HG03060 (cell line): Measurements from ENCODE around the gene ZNF146.
"Not testable (repeated sequence)": the region's sequence is repeated elsewhere in the genome, so short reads cannot be mapped to it uniquely, and the experiment has no call there.

Source experiments
- ATAC-seq: cut with Tn5 transposase; IDR thresholded peaks from one replicate; pipeline ENCODE4 v1.9.1; 2021; ENCODE audit warnings: low read depth, moderate number of reproducible peaks; ENCODE audit not compliant: unreplicated experiment

ZNF146 gene

DNA sequence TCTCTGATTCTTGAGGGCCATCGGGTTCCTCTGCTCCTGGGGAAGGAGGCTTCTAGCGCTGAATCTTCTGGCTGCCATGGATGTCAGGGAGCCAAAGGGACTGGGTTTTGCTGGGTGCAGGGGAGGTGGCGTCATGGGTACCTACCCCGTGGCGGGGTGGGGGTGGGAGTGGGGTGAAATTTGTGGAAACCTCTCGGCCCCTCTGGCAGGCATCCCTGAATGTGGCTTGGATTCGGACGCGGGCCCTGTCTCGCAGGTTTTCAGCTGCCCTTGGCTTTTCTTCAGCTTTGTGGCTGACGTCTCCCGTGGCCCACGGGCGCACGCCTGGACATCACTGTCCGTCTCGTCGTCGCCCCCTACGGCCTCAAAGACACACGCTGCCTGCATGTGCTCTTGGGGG lies 53.2 kb downstream of the ZNF146 start:
- not testable (repeated sequence) for ATAC-seq

DNA sequence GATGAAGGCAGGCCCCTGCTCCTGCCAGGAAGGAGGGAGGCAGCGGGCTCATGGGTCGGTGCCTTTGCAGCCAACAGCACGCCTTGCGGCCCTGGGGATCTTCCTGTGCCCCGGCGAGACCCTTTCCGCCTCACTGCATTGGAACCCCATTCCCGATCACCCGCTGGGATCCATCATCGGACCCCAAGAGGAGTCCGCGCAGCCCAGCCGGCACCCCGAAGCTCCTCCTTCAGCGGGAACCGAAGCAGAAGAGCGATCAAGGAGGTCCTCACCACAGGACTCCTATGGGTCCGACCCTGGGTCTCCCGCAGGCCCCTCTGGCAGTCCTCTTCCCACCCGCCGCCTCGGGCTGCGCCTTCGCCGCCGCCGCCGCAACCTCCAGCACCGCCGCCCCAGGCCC lies 53.7 kb downstream of the ZNF146 start:
- ATAC-seq, result not testable (repeated sequence)

- ATAC-seq, result not testable (repeated sequence)
Measured at GRCh38 chr19:36269295-36269694, 54.4 kb downstream of the ZNF146 start.
